ENCODE measurements around the gene CORIN.

The CORIN gene

DNA sequence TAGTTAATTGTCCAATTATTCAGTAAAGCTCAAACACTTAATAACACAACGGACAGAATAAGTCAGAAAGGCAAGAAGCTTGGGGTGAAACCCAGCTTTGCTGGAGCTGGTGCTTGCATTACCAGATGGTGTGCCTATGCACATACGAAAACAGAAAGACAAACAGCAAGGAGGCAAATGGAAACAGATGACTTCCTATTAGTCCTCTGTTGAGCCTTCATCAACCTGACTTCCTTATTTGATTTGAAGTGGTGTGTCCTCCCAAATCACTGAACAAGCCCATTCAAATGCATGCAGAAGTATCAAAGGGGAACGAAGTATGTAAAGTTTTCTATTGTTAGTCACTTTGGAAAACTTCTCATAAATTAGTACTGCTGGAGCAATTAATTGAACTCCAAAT, 186.6 kb downstream of the CORIN start:
- DNase-seq, result no peak
- H3K9me3 ChIP-seq (replicated peaks; ENCODE audit: insufficient read depth, low read length), result no peaks in the 10 kb centered on the region
- H3K4me1 ChIP-seq (ENCODE audit: low read length), result no peaks in the 10 kb centered on the region
- H4K20me1 ChIP-seq (ENCODE audit: insufficient read depth, low read length), result no peaks in the 10 kb centered on the region
- TF ChIP-seq, protein P1, sequence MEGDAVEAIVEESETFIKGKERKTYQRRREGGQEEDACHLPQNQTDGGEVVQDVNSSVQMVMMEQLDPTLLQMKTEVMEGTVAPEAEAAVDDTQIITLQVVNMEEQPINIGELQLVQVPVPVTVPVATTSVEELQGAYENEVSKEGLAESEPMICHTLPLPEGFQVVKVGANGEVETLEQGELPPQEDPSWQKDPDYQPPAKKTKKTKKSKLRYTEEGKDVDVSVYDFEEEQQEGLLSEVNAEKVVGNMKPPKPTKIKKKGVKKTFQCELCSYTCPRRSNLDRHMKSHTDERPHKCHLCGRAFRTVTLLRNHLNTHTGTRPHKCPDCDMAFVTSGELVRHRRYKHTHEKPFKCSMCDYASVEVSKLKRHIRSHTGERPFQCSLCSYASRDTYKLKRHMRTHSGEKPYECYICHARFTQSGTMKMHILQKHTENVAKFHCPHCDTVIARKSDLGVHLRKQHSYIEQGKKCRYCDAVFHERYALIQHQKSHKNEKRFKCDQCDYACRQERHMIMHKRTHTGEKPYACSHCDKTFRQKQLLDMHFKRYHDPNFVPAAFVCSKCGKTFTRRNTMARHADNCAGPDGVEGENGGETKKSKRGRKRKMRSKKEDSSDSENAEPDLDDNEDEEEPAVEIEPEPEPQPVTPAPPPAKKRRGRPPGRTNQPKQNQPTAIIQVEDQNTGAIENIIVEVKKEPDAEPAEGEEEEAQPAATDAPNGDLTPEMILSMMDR (IDR thresholded peaks at IDR 0.05; ENCODE audit: low read length), result no peak
- TF ChIP-seq EZH2 (optimal IDR thresholded peaks at IDR 0.05; ENCODE audit: low read depth, low read length) (no peak), EZH2phosphoT487 (IDR thresholded peaks at IDR 0.05; ENCODE audit: low read length) (no peak)
- no peaks in the 10 kb centered on the region for H3K9me2 ChIP-seq (replicated peaks; ENCODE audit: insufficient read depth, low read length)
- no peak overlapping the region for H2AFZ ChIP-seq (ENCODE audit: low read length)
- no peak overlapping the region for H3K4me3 ChIP-seq (ENCODE audit: low read length)
- H3K79me2 ChIP-seq (ENCODE audit: low read length), result no peaks in the 10 kb centered on the region
- H3K36me3 ChIP-seq (replicated peaks; ENCODE audit: insufficient read depth, low read length), result no peaks in the 10 kb centered on the region
- no peak overlapping the region for H3K4me2 ChIP-seq (ENCODE audit: low read depth, low read length)
- no peaks in the 10 kb centered on the region for H3F3A ChIP-seq (ENCODE audit: insufficient read depth, low read length)
- H3K27me3 ChIP-seq (replicated peaks; ENCODE audit: insufficient read depth, low read length), result no peaks in the 10 kb centered on the region
- H3K9ac ChIP-seq (ENCODE audit: low read length), result no peak overlapping the region
- H3K27ac ChIP-seq (ENCODE audit: low read length), result no peak overlapping the region

GRCh38 chr4:47650584-47651130, 187.2 kb downstream of the CORIN start:
- Histone ChIP-seq H3K9ac (ENCODE audit: low read length) (no peak overlapping the region), H3K4me2 (ENCODE audit: low read depth, low read length) (no peak overlapping the region), H3K9me3 (replicated peaks; ENCODE audit: insufficient read depth, low read length) (no peaks in the 10 kb centered on the region), H3K27me3 (replicated peaks; ENCODE audit: insufficient read depth, low read length) (no peaks in the 10 kb centered on the region), H4K20me1 (ENCODE audit: insufficient read depth, low read length) (no peaks in the 10 kb centered on the region), H3K79me2 (ENCODE audit: low read length) (no peaks in the 10 kb centered on the region), H3K36me3 (replicated peaks; ENCODE audit: insufficient read depth, low read length) (no peaks in the 10 kb centered on the region), H3F3A (ENCODE audit: insufficient read depth, low read length) (no peaks in the 10 kb centered on the region), H3K9me2 (replicated peaks; ENCODE audit: insufficient read depth, low read length) (no peaks in the 10 kb centered on the region), H3K4me3 (ENCODE audit: low read length) (no peak overlapping the region), H2AFZ (ENCODE audit: low read length) (no peak overlapping the region), H3K4me1 (ENCODE audit: low read length) (no peaks in the 10 kb centered on the region), H3K27ac (ENCODE audit: low read length) (no peak overlapping the region)
- DNase-seq, result no peak
- TF ChIP-seq EZH2 (optimal IDR thresholded peaks at IDR 0.05; ENCODE audit: low read depth, low read length) (no peak), EZH2phosphoT487 (IDR thresholded peaks at IDR 0.05; ENCODE audit: low read length) (no peak)
- TF ChIP-seq, protein P1 (IDR thresholded peaks at IDR 0.05; ENCODE audit: low read length), result no peak

DNA sequence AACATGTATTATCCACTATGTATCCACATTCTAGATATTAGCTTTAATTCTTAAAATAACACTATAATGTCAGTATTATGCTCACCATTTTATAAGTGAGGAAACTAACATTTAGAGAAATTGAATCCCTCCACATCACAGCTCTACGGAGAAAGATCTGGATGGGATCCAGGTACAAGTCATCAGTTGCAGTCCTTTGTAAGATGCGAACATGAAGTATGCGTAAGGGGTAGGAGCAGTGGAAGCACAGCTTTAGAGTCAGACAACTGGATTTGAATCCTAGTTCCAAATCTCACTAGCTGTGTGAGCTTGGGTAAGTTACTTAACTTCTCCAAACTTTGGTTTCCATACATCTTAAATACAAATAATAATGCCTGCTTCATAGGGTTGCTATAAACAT, 190.3 kb downstream of the CORIN start:
- Histone ChIP-seq H3K79me2 (ENCODE audit: low read length) (no peaks in the 10 kb centered on the region), H4K20me1 (ENCODE audit: insufficient read depth, low read length) (no peaks in the 10 kb centered on the region), H3F3A (ENCODE audit: insufficient read depth, low read length) (no peaks in the 10 kb centered on the region), H3K27me3 (replicated peaks; ENCODE audit: insufficient read depth, low read length) (no peaks in the 10 kb centered on the region), H3K9ac (ENCODE audit: low read length) (no peak overlapping the region), H3K4me2 (ENCODE audit: low read depth, low read length) (no peak overlapping the region), H2AFZ (ENCODE audit: low read length) (no peak overlapping the region), H3K9me3 (replicated peaks; ENCODE audit: insufficient read depth, low read length) (no peaks in the 10 kb centered on the region), H3K27ac (ENCODE audit: low read length) (no peak overlapping the region), H3K4me3 (ENCODE audit: low read length) (no peak overlapping the region), H3K4me1 (ENCODE audit: low read length) (no peaks in the 10 kb centered on the region), H3K36me3 (replicated peaks; ENCODE audit: insufficient read depth, low read length) (no peaks in the 10 kb centered on the region), H3K9me2 (replicated peaks; ENCODE audit: insufficient read depth, low read length) (no peaks in the 10 kb centered on the region)
- TF ChIP-seq EZH2 (optimal IDR thresholded peaks at IDR 0.05; ENCODE audit: low read depth, low read length) (no peak), EZH2phosphoT487 (IDR thresholded peaks at IDR 0.05; ENCODE audit: low read length) (no peak)
- TF ChIP-seq, protein P1 (IDR thresholded peaks at IDR 0.05; ENCODE audit: low read length), result no peak
- DNase-seq, result no peak

Measured in MM.1S (cell line).